ENCODE data around the gene GGT6. TPM values are rescaled to one million over a fixed set of nuclear protein-coding genes. Genes with fewer than 3 reads are reported as not detected.
"Not testable (repeated sequence)": the region's sequence is repeated elsewhere in the genome, so short reads cannot be mapped to it uniquely, and the experiment has no call there.

GGT6 gene
- total RNA-seq, 2 experiments from 2014 or later = not detected

DNA sequence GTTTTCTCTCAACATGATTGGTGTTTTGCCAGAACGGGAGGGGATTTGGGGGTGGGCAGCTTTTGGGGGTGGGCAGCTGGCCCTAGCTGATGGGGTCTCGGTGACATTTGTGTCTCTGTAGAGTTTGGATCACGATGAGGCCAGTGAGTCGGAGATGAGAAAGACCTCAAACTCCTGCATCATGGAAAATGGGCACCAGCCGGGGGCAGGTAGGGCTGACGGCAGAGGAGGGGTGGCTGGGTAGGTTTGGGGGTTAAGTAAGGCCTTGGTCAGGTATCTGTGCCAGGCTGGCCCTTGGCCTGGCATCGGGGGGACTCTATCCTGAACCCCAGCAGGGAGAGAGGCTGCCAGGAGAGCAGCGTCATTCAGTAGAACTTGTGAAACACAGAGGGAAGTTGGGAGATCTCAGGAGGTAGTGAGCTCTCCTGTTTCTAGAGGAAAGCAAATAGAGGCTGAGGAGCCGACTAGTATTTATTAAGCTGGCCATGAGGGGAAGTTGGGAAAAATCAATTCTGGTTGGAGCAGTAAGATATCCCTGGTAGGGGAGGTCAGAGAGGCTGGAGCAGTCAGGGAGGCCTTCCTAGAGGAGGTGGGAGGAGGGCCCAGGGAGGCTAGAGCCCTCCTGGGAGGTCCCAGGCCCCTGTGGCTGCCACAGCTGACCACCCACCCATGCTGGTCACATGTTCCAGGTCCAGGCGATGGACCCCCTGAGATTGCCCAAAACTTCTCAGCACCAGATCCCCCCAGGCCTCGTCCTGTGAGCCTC lies 32.0 kb upstream of the GGT6 start:
- no peak overlapping the region for H3K4me3 Mint-ChIP-seq
- CTCF ChIA-PET = no interaction called here

DNA sequence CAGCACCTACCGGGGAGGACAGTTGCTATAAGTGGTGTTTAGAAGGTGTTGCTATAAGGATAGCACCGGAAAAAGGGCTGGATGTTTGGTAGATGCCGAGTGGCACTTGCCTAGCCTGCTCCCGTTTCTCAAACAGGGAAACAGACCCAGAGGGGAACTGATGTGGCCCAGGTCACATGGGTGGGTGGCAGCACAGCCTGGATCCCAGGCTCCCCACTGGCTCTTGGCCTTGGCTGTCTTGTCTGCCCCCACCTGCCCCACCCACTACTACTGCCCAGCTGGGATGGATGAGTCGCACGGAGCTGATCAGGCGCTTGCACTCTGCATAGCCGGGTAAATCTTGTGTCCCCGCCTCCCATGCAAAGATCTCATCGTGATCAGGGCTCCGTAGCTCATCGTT lies 31.2 kb upstream of the GGT6 start:
- H3K36me3 Mint-ChIP-seq (ENCODE audit: low read depth) = no peaks in the 10 kb centered on the region
- no peak overlapping the region for H3K27ac ChIP-seq (ENCODE audit: low read depth in 1 of 2, low read length in 2 of 2)
- ATAC-seq (ENCODE audit: poor library complexity) (no peak), DNase-seq (no peak)
- no peak overlapping the region for H3K4me3 Mint-ChIP-seq
- peaks cover 8% of the 10 kb centered on the region for H3K4me1 ChIP-seq (ENCODE audit: insufficient read depth, low read length)
- H3K27me3 Mint-ChIP-seq = peaks cover 19% of the 10 kb centered on the region
- intact Hi-C loops (cut with DNase I, micrococcal nuclease) = no loop called here
- peaks cover 0 to 4% of the 10 kb centered on the region in 2 experiments for H3K9me3 ChIP-seq (ENCODE audit: control insufficient read depth in 1 of 2, insufficient read depth in 1 of 2, low read length in 2 of 2)
- H3K4me1 Mint-ChIP-seq (ENCODE audit: low read depth) = no peaks in the 10 kb centered on the region
- H3K27ac Mint-ChIP-seq = no peak overlapping the region
- no peaks in the 10 kb centered on the region for H3K9me3 Mint-ChIP-seq
- H3K36me3 ChIP-seq (ENCODE audit: insufficient read depth, low read length) = no peaks in the 10 kb centered on the region
- H3K4me3 ChIP-seq (ENCODE audit: low read length) = no peak overlapping the region
- TF ChIP-seq CTCF (IDR thresholded peaks at IDR 0.05) = no peak
- POLR2A ChIA-PET = no interaction called here
- CTCF ChIA-PET = no interaction called here
- H3K27me3 ChIP-seq (ENCODE audit: control insufficient read depth in 1 of 2, insufficient read depth in 2 of 2, low read length in 2 of 2) = peaks cover 0 to 5% of the 10 kb centered on the region in 2 experiments

More for the DNA sequence above, 32.0 kb upstream of the GGT6 start:
- Mint-ChIP-seq H3K9me3 (no peaks in the 10 kb centered on the region), H3K4me1 (ENCODE audit: low read depth) (no peaks in the 10 kb centered on the region), H3K36me3 (ENCODE audit: low read depth) (no peaks in the 10 kb centered on the region), H3K27me3 (peaks cover 15% of the 10 kb centered on the region), H3K27ac (no peak overlapping the region)
- intact Hi-C loops (cut with DNase I, micrococcal nuclease) = no loop called here
- Histone ChIP-seq H3K27ac (ENCODE audit: low read depth in 1 of 2, low read length in 2 of 2) (no peak overlapping the region), H3K36me3 (ENCODE audit: insufficient read depth, low read length) (no peaks in the 10 kb centered on the region), H3K4me3 (ENCODE audit: low read length) (no peak overlapping the region), H3K9me3 (ENCODE audit: control insufficient read depth in 1 of 2, insufficient read depth in 1 of 2, low read length in 2 of 2) (peaks cover 0 to 4% of the 10 kb centered on the region in 2 experiments), H3K4me1 (ENCODE audit: insufficient read depth, low read length) (peaks cover 8% of the 10 kb centered on the region), H3K27me3 (ENCODE audit: control insufficient read depth in 1 of 2, insufficient read depth in 2 of 2, low read length in 2 of 2) (peaks cover 0 to 3% of the 10 kb centered on the region in 2 experiments)
- DNase-seq = no peak
- TF ChIP-seq CTCF (IDR thresholded peaks at IDR 0.05) = no peak
- POLR2A ChIA-PET = no interaction called here
- no peak for ATAC-seq (ENCODE audit: poor library complexity)

DNA sequence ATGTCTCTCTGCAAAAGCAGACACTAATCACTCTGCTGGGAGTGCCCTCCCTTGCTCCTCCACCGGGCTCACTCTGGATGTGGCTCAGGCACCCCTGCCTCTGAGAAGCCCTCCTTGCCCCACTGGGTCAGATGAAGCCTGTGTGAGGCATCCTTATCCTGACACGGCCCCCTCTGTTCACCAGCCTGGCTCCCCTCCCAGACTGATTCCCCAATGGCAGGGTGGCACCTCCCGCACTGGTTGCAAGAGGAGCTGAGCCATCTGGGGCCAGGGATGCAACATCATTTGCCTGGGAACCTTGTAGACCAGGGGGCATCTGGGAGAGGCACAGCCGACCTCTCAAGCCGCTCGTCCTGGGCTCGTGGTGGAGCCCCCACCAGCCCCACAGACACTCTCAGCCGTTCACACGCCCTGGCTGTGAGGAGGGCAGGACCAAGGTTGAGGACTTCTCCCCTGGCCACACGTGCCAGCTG lies 30.6 kb upstream of the GGT6 start:
- Mint-ChIP-seq H3K4me3 (no peak overlapping the region), H3K9me3 (no peaks in the 10 kb centered on the region), H3K27me3 (peaks cover 24% of the 10 kb centered on the region), H3K36me3 (ENCODE audit: low read depth) (no peaks in the 10 kb centered on the region), H3K27ac (no peak overlapping the region), H3K4me1 (ENCODE audit: low read depth) (no peaks in the 10 kb centered on the region)
- Histone ChIP-seq H3K4me1 (ENCODE audit: insufficient read depth, low read length) (peaks cover 8% of the 10 kb centered on the region), H3K4me3 (ENCODE audit: low read length) (no peak overlapping the region), H3K9me3 (ENCODE audit: control insufficient read depth in 1 of 2, insufficient read depth in 1 of 2, low read length in 2 of 2) (peaks cover 0 to 4% of the 10 kb centered on the region in 2 experiments), H3K36me3 (ENCODE audit: insufficient read depth, low read length) (no peaks in the 10 kb centered on the region), H3K27ac (ENCODE audit: low read depth in 1 of 2, low read length in 2 of 2) (no peak overlapping the region), H3K27me3 (ENCODE audit: control insufficient read depth in 1 of 2, insufficient read depth in 2 of 2, low read length in 2 of 2) (peaks cover 0 to 6% of the 10 kb centered on the region in 2 experiments)
- DNase-seq (no peak), ATAC-seq (ENCODE audit: poor library complexity) (no peak)
- intact Hi-C loops (cut with DNase I, micrococcal nuclease) = no loop called here
- ChIA-PET CTCF (no interaction called here), POLR2A (no interaction called here)
- no peak for TF ChIP-seq CTCF (IDR thresholded peaks at IDR 0.05)

- H3K4me1 ChIP-seq (ENCODE audit: insufficient read depth, low read length); H3K27ac Mint-ChIP-seq; POLR2A ChIA-PET; H3K4me1 Mint-ChIP-seq (ENCODE audit: low read depth); H3K36me3 Mint-ChIP-seq (ENCODE audit: low read depth); H3K27ac ChIP-seq (ENCODE audit: low read depth in 1 of 2, low read length in 2 of 2); H3K9me3 Mint-ChIP-seq; H3K36me3 ChIP-seq (ENCODE audit: insufficient read depth, low read length); ATAC-seq (ENCODE audit: poor library complexity); H3K4me3 ChIP-seq (ENCODE audit: low read length); H3K4me3 Mint-ChIP-seq; H3K9me3 ChIP-seq (ENCODE audit: control insufficient read depth in 1 of 2, insufficient read depth in 1 of 2, low read length in 2 of 2); DNase-seq; intact Hi-C loops (cut with DNase I, micrococcal nuclease): not testable (repeated sequence)
- peaks cover 8 to 12% of the 10 kb centered on the region in 2 experiments for H3K27me3 ChIP-seq (ENCODE audit: control insufficient read depth in 1 of 2, insufficient read depth in 2 of 2, low read length in 2 of 2)
- CTCF ChIA-PET = interaction anchor here (0.6 to 0.9 kb wide), 2 partner anchors 25 to 1029 kb away, joined by 3 to 4 read pairs; no protein-coding TSS in a partner anchor
- peaks cover 26% of the 10 kb centered on the region for H3K27me3 Mint-ChIP-seq
Observed at GRCh38 chr17:4590042-4590441, 29.7 kb upstream of the GGT6 start.

Measured in CD4-positive, alpha-beta T cell (primary cell).